ENCODE results near the gene RUNX3.
A peak's percentile ranks its signal among the peaks of the same experiment; 100 is the strongest.
"Not testable (repeated sequence)": the region's sequence is repeated elsewhere in the genome, so short reads cannot be mapped to it uniquely, and the experiment has no call there.

RUNX3 gene

DNA sequence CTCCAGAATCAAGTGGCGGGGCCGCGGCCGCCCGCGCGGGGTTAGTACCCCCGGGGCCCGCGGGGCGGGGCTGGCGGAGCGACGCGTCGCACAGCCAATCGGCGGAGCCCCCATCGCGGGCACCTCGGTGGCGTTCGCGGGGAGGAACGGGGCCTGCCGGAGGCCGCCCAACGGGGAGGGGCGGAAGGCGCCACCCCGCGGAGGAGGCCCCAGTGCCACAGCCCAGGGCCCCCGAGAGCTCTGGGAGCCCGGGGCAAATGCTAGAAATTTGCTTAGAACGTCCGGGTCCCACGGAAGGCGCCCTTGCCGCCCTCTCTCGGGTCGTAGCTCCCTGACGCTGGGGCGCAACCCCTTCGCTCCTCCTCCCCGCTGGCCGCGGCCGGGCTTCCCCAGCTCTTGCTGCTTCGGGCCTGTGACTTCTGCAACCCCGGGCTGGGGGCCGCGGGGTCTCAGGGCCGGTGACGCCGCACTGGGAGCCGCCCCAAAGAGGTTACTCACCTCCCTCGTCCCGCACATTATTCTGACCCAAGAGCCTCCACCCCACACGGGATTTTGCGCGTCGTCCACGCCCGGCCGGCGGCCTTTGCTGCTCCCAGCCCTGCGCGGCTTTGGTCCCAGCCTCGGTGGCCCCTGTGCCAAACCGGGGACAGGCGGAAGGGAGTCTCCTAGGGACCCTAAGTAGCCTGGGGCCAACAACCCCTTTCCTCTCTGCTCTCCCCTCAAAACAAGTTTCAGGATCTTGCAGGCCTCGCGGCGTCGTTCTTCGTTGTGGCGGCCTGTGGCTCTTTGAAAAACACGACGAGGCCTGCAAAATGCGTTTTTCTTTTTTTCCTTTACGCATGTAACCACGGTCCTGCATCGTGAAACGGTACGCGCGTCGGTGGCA is at the start of gene RUNX3:
TSS of gene RUNX3 (minus strand) at position 17 of the 886 bp plus-strand sequence. CDS start 408 bp downstream, outside the sequence.
- intact Hi-C loops (cut with DNase I): loop anchor here (10.0 kb wide), 2 partner anchors 174 to 274 kb away; no protein-coding TSS in a partner anchor
- peak in 25 of 42 donors; percentile 9 to 64 (median 39) for DNase-seq

DNA sequence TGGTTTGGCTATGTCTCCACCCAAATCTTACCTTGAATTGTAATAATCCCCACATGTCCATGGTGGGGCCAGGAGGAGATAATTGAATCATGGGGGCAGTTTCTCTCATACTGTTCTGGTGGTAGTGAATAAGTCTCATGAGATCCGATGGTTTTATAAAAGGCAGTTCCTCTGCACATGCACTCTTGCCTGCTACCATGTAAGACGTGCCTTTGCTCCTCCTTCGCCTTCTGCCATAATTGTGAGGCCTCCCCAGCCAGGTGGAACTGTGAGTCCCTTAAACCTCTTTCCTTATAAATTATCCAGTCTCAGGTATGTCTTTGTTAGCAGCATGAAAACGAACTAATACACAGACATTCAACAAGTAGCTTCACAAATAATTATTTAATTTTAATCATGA is 49.2 kb upstream of the RUNX3 start:
- DNase-seq; intact Hi-C loops (cut with DNase I): not testable (repeated sequence)

DNA sequence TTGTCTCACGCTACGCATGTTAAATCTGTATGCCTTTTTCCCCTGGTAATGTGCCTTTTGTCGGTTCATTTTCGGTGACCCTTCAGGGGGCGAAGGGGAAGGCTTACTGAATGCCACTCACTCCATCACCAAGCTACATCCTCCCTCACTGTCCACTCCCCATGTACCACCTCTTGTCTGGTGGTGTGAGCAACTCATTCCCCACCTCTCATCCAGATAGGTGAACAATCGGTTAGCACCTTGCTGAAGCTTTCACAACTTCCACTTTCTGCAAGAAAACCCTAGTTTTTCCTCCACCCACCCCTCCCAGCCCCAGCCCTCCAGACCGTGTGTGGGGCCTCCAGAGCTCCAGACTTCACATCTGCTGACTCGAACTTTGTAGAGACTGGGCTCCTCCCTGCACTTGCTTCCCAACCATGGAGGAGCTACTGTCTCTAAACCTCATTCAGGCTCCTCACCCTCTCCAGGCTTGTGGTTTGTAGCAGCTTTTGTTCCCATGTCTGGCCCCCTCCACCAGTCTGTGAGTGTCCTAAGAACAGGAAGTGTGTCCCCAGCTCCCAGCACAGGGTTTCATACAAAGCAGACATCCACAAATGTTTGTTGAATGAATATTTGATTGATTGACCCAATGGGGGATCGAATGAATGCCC is 48.4 kb upstream of the RUNX3 start:
- intact Hi-C loops (cut with DNase I): no loop called here
- DNase-seq: no peak

DNA sequence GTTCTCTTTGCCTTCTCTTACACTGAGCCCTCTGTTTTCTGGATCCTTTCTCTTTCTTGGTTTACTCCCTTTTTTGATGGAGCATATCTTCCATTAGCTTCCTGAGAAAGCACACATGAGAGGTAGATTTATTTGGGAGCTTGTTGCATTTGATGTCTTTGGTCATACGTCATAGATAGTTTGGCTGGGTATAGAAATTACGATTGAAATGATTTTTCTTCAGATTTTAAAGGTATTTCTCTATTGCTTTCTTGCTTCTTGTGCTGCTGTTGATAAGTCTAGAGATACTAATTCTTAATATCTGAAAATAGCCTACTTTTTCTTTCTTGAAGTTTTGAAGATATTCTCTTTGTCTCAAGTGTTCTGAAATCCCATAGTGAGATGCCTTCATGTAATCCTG is 45.3 kb upstream of the RUNX3 start:
- intact Hi-C loops (cut with DNase I): no loop called here
- no peak for DNase-seq

DNA sequence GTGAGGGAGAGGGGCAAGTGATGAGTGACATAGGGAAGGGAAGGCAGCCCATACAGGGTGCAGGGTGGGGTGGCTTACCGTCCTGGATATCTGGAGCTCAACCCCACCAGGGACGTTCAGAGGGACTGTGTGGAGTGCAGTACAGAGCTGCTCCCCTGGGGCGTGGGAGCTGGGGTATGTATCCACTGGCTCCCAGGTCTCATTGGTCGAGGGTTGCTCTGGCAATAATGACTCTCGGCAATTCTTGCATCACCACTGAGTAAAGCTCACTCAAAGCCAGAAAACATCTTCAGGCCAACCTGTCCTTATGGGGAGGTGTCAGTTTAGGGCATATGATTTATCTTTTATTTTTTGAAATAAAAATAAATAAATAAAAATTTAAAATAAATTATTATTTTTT is 43.2 kb upstream of the RUNX3 start:
- intact Hi-C loops (cut with DNase I): no loop called here
- DNase-seq: no peak

DNA sequence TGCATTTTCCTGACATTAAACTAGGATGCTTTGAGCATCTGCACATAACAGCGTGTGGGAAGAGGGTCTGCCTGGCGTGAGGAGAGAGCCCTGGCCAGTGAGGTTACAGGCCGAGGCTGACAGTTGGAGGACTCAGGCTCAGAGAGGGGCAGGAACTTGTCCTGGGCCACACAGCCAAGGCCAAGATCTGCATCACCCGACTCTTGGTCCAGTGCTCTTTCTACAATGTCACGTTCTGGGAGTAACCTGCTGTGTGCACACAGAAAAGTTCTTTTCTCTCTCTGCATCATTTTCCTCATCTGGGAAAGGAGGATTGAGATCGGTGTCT is 42.8 kb upstream of the RUNX3 start:
- no peak for DNase-seq
- intact Hi-C loops (cut with DNase I): no loop called here

DNA sequence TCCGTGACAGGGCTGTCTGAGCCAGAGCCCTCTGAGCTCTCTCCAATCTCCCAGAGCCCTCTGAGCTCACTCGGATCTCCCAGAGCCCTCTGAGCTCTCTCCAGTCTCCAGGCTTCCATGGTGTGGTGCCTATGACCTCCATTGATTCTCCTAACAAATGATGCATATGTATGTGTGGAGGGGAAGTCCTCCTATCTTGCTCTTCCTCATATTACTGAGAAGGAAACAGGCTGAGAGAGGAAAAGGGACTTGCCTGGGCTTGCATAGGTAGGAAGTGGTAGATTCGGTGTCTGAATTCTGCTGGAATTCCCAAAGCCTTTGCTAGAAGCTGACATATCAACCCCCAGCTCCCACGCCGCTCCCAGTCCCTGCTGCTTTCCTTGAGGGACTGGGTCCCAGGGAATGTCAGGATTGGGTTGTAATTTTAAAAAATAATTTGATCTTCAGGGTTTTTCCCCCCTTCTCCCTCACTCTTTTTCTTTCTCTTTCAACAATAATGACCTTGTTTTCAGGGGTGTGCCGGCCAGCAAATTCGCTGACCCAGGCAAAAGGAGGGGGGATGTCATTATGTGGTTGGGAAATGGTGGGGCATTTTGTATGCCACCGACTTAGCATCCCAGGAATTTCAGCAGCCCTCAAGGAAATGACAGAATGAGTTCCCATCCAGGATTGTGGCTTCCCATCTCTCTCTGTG is 42.3 kb upstream of the RUNX3 start:
- DNase-seq: no peak
- intact Hi-C loops (cut with DNase I): no loop called here

DNA sequence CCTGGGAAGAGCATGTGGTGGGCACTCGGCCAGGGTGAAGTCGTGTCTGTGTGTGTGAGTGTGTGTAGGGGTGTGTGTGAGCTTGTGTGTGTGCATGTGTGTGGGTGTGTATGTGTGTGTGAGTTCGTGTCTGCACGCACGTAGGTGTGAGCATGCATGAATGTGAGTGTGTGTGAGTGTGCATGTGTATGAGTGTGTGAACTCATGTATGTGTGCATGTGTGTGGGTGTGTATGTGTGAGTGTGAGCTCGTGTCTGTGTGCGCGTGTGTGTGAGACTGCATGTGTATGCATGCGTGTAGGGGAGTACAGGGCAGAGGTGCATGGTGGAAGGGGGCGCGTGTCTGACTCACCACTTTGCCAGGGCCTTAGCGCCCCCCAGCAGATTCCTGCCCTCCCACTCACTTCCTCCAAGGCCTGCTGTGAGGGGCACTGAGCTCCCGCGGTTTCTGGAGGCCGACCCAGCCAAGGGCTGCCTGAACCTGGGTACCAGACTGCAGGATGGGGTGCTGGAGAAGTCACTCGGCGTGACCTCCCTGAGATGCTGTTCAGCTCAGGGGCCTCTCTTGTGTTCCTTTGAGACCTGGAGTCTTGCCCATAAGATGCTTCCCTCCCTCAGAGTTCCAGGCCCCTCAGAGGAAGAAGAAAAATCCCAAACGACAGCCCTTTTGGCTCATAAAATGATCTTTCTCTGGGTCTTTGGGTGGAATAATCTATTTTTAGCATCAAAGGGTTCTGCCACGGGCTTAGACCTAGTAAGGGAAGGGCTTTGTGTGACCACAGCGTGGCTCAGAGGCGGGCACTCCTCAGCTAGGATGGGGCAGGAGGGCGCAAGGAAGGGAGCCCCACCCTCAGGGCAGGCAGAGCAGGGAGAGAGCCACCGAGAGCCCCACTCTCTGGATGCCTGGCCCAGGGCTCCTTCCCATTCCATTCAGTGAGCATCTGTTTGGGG is 41.1 kb upstream of the RUNX3 start:
- DNase-seq: no peak
- intact Hi-C loops (cut with DNase I): no loop called here

DNA sequence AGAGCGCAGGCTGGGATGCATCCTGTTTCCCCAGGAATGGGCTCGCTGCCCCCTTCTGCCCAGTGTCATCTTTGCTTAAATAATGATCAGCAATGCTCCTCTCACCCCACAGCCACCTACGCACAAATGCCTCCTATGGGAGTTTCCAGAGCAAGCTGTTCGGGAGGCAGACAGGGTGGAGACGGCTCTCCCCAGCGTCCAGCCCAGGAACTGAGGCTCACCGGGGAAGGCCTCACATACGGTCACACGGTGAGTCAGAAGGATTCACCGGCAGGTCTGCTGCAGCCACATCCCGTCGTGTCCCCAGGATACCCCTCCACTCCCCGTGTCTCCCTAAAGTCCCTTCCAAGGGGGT is 40.3 kb upstream of the RUNX3 start:
- DNase-seq: no peak
- intact Hi-C loops (cut with DNase I): no loop called here

DNA sequence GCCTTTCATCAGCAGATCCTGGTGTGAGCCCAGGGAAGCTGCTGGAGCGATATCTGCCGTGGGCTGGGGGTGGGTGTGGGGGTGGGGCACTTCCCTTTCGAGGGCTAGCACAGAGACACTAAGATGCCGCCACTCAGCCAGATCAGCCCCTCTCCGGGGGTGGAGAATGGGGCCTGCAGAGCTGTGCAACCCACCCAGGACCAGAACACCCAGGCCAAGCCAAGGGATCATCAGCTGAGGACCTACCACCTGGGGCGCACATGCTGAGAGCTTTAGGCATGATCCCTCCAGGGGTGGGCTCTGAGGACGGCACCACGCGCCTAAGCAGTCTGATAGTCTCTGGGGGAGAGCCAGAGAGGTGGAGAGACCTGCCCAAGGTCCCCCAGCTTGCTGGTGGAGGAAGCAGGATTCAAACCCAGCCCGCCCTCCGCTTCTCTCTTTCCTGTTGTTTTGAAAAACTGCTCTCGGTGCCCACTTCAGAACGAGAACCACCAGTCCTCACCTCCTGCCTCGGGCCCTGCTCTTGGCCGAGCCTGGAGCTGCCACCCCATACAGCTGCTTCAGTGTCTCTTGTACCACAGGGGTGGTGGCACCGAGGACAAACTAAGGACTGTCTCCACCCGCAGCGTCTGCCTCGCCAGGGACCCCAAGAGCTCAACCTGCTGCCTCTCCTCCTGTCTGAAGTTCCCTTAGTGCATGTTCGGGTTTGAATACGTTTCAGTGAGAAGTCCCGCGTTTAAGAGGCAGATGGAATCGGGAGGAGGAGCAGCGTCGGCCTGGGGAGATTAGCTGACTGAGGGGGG is 39.7 kb upstream of the RUNX3 start:
- no peak for DNase-seq
- intact Hi-C loops (cut with DNase I): no loop called here

DNA sequence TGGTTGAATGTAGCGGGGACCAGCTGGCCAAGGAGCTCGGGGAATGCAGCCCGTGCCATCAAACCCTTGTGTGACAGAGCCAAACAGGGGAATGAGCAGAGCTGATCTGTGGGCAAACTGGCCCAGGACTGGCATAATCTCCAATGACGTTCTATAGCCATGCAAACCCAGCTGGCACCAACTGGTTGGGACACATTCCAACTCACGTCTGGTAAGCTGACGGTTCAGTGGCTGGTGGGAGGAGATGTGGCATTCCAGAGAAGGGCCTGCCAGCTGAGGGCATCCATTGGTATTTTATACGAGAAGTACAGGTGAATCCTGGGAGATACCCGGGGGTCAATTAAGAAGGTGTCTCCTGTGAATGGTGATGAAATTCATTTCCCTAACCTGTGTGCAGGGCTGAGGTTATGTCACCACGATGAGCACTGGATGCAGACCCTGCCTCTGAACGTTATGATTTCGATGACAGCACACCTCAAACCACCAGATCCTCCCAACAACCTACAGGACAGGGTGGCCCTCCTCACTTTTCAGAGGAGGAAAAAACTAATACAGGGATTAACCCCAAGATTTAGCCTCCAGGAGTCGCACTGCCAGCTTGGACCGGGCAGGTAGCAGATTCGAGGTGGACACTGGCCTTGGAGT is 39.0 kb upstream of the RUNX3 start:
- intact Hi-C loops (cut with DNase I): no loop called here
- no peak for DNase-seq

DNA sequence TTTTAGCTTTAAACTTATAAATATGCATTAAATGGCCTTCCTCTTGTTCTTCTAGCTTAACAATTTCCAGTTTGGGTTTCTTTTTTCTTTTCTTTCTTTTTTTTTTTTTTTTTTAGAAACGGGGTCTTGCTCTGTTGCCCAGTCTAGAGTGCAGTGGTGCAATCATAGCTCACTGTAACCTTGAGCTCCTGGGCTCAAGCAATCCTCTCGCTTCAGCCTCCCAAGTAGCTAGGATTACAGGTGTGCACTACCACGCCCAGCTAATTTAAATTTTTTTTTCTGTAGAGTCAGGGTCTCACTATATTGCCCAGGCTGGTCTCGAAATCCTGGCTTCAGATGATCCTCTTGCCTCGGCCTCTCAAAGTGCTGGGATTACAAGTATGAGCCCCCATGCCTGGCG is 37.9 kb upstream of the RUNX3 start:
- intact Hi-C loops (cut with DNase I): no loop called here
- DNase-seq: no peak

DNA sequence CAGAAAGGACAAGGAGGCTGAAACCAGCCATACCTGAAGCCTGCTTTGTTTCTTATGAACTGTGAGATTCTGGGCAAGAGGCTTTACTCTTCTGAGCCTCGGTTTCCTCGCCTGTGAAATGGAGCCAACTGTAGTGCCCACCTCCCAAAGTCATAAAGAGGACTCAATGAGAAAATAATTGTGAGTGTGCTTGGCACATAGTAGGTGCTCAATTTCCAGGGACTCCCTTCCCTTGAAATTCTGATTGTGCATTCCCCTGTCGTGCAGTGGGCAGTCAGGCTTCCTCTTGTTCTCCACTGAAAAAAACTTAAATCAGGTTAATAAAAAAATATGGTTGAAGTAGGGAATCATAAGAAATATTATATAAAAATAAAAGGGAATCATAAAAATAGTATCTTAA is 37.5 kb upstream of the RUNX3 start:
- intact Hi-C loops (cut with DNase I): no loop called here
- no peak for DNase-seq

DNA sequence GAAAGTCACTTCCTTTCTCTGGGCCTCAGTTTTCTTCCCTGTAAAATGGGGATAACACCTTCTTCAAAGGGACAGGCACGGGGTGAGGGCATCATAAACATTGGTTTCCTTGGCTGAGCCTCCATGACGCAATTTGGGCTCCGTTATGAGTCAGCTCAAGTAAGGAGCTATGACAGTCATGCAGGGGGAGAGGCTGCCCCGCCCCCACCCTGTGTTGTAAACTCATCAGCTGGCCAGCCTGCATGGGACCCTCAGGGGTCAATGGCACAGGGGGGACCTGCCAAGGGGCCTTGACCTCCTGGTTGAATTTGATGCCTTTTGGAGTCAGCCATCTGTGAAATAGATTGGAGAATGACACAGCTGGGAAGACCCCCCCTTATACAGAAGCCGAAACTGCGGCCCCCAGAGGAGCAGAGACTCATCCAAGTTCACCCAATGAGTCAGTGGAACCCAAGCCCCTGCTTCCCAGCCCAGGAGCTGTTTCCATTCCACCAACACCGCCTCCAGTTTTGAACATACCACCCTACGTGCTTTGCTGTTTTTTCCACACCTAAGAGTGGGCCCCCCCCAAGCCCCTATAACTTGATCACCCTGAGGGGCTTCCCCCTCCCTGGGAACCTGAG is 36.8 kb upstream of the RUNX3 start:
- intact Hi-C loops (cut with DNase I): no loop called here

DNA sequence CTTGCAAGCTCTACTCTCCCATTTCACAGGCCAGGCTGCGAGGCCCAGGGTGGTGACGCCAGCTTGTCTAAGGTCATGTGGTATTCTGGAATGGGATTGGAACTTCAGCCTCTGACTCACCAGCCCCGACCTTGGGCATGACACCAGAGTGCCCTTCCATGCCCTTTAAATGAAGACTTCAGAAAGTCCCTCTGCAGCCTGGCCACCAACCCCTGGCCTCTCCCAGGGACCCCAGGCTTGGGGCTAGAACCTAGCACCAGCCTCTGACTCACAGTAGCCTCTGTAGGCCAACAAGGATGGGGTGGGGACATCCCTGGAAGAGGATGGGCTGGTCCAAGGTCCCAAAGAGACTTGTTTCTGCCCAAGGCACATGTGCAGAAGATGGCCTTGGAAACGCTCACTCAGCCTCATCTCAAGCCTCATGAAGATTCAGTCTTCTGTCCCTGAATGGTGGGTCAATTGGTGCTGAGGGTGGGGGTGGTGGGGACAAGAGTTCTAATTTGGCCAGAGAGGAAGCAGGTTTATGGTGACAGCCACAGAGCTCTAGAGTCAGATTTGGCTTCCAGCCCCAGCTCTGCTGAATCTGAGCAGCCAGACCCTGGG is 36.1 kb upstream of the RUNX3 start:
- intact Hi-C loops (cut with DNase I): no loop called here
- DNase-seq: no peak

More for the DNA sequence above, 36.8 kb upstream of the RUNX3 start:
- no peak for DNase-seq

DNA sequence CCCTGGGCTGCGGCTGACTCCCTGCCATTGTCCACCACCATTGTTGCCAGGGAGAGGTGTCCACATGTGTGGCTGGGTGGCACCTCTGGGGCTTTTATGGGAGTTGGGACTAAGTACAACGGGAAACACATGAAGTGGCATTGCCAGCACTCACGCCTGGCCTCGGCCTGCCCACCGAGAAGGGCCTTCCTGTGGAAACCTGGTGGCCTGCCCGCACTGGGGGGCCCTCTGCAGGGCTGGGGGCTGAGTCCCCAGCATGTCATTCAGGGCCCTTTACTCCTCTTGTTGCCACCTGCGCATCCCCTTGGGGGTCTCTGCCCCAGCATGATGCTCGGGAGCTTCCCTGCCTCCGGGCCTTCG is 35.5 kb upstream of the RUNX3 start:
- intact Hi-C loops (cut with DNase I): no loop called here
- DNase-seq: no peak

Data from head of caudate nucleus (tissue), 42 donors.